NCI-H187 treated with DMSO at 0.1 percent for 48 hours (cell line): ENCODE results near the gene PPP3CB.
"Not testable (repeated sequence)": the region's sequence is repeated elsewhere in the genome, so short reads cannot be mapped to it uniquely, and the experiment has no call there.

Experiments
- DNase-seq: peaks from one replicate; lab custom pipeline; 2025; lab: John Stamatoyannopoulos, UW

The PPP3CB gene

GRCh38 chr10:73414230-73414945, 81.4 kb downstream of the PPP3CB start:
- DNase-seq, result no peak

DNA sequence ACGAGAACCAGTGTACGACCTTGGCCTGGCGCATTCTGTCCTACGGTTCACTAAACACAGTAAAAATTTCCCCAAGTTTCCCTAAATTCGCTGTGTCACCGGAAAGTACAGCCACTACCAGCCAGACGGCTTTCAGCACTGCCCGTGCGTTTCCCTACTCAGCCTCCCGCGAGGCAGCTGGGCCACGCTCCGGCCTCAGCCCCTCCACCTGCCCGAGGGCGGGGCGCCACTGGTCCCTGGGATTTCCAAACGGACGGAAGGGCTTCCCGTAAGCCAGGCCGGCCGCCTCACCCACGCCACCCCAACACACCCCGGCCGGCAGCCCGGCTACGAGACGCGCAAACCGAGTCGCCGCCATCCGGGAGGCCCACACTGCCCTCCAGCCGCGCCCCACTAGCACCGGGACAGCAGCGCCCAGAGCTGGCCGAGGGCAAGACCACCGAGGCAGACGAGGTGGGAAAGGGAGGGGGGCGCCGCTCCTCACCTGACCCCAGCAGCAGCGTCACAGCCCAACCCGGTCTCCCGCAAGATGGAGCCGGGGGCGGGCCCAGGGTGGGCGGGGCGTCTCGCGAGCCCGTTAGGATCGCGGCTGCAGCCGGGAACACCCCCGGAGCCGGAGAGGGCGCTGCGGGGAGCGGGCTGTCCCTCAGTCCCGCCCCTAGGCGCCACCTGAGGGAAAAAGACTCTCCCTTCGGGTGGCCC, 82.1 kb downstream of the PPP3CB start, which contains the start of gene ANXA7:
Gene ANXA7, minus strand, starts transcription at position 531 of the 702 bp plus-strand sequence. CDS start 13,202 bp downstream, outside the sequence.
- peak; percentile 3 for DNase-seq

GRCh38 chr10:73413108-73413527, 82.7 kb downstream of the PPP3CB start:
- DNase-seq, result no peak

DNA sequence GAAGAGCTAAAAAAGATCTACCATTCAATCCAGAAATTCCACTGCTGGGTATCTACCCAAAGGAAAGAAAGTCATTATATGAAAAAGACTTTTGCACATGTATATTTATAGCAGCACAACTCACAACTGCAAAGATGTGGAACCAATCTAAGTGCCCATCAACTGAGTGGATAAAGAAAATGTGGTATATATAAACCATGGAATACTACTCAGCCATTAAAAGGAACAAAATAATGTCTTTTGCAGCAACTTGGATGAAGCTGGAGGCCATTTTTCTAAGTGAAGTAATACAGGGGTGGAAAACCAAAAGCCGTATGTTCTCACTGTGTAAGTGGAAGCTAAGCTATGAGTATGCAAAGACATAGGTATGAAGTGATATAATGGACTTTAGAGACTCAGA, 84.9 kb downstream of the PPP3CB start:
- DNase-seq, result no peak

DNA sequence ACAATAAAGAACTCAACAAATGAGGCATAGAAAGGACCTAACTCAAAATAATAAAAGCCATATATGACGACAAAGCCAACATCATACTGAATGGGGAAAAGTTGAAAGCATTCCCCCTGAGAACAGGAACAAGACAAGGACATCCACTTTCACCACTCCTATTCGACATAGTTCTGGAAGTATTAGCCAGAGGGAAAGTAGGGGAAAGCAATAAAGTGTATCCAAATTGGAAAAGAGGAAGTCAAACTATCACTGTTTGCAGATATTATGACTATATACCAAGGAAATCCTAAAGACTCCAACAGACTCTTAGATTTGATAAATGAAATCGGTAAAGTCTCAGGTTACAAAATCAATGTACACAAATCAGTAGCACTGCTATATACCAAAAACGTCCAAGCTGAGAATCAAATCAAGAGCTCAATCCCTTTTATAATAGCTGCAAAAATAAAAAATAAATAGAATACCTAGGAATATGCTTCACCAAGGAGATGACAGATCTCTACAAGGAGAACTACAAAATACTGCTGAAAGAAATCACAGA, 86.8 kb downstream of the PPP3CB start:
- no peak for DNase-seq

GRCh38 chr10:73408061-73408460, 87.8 kb downstream of the PPP3CB start:
- no peak for DNase-seq

- no peak for DNase-seq
Observed at GRCh38 chr10:73407495-73407894, 88.3 kb downstream of the PPP3CB start.

GRCh38 chr10:73406846-73407245, 89.0 kb downstream of the PPP3CB start:
- no peak for DNase-seq

GRCh38 chr10:73405556-73405955, 90.3 kb downstream of the PPP3CB start:
- DNase-seq, result no peak

DNA sequence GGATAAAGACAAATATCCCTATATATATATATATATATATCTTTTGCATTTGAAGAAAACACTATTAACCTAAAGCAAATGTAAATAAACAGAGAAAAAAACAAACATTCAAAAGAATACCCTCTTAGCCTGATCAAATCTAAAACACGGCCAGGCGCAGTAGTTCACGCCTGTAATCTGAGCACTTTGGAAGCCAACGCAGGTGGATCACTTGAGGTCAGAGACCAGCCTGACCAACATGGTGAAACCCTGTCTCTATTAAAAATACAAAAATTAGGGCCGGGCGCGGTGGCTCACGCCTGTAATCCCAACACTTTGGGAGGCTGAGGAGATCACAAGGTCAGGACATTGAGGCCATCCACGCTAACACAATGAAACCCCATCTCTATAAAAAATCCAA, 91.1 kb downstream of the PPP3CB start:
- DNase-seq, result no peak

DNA sequence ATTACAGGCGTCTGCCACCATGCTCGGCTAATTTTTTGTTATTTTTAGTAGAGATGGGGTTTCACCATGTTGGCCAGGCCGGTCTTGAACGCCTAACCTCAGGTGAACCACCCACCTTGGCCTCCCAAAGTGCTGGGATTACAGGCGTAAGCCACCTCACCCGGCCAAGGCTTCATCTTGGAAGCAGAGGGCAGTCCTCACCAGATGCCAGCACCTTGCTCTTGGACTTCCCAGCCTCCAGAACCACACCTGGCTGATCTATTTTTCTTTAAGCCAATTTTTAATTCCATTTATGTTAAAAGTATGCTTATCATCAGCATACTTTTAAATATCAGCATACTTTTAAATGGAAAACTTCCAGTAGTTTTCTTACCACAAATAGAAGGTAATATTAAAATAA, 94.2 kb downstream of the PPP3CB start:
- DNase-seq, result no peak

GRCh38 chr10:73399063-73399462, 96.8 kb downstream of the PPP3CB start:
- no peak for DNase-seq

DNA sequence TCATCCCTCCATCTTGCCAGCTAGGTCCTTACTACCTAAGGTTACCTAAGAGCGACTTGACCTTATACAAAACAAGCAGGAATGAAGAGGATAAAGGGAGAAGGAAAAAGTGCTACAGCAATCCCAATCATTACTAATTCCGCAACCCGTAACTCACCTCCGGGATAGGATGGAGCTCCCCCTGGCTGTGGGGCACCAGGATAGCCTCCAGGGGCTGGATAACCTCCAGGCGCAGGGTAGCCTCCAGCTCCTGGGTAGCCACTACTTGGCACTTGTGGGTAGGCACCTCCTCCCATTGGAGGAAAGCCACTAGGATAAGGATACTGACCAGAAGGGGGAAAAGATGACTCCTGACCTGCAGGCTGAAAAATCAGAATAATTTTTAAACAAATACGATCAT, 97.8 kb downstream of the PPP3CB start:
- no peak for DNase-seq

DNA sequence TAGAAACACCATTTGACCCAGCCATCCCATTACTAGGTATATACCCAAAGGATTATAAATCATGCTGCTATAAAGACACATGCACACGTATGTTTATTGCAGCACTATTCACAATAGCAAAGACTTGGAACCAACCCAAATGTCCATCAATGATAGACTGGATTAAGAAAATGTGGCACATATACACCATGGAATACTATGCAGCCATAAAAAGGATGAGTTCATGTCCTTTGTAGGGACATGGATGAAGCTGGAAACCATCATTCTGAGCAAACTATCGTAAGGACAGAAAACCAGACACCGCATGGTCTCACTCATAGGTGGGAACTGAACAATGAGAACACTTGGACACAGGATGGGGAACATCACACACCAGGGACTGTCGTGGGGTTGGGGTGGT, 101.5 kb downstream of the PPP3CB start:
- not testable (repeated sequence) for DNase-seq

GRCh38 chr10:73388228-73388627, 107.6 kb downstream of the PPP3CB start:
- DNase-seq, result no peak

DNA sequence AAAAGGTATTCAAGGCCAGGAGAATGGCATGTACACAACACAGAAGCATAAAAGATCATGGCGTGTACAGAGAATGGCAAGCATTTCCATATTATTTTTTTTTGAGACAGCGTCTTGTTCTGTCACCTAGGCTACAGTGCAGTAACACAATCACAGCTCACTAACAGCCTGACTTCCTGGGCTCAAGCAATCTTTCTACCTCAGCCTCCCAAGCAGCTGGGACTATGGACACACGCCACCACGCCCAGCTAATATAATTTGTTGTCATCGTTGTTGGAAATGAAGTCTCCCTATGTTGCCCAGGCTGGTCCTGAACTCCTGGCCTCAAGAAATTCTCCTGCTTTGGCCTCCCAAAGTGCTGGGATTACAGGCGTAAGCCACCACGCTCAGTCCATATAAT, 109.2 kb downstream of the PPP3CB start:
- no peak for DNase-seq
